H9 (cell line): Measurements from ENCODE around the gene PPARD. TPM values are rescaled to one million over a fixed set of nuclear protein-coding genes. Genes with fewer than 3 reads are reported as not detected.
A peak's percentile ranks its signal among the peaks of the same experiment; 100 is the strongest.

Experiments used
- DNase-seq: peaks from one replicate; pipeline ENCODE4 v3.0.0-alpha.2; 2017
- H2AFZ ChIP-seq: one replicate; pipeline ENCODE4 v1.6.1; 2013; ENCODE audit warnings: mild to moderate bottlenecking, low read length, control low read depth, moderate library complexity
- H2AK5ac ChIP-seq: 2 replicates; pipeline ENCODE4 v1.6.1; 2013; ENCODE audit warnings: low read length, control low read depth, mixed read lengths; ENCODE audit not compliant: insufficient read length
- H2BK120ac ChIP-seq: one replicate; pipeline ENCODE4 v1.6.1; 2013; ENCODE audit warnings: low read depth, mild to moderate bottlenecking, low read length, control low read depth, inconsistent platforms; ENCODE audit not compliant: poor library complexity, severe bottlenecking
- H2BK12ac ChIP-seq: 2 replicates; pipeline ENCODE4 v1.6.1; 2013; ENCODE audit warnings: low read length, control low read depth, mixed read lengths, low read depth; ENCODE audit not compliant: insufficient read length
- H2BK15ac ChIP-seq: 2 replicates; pipeline ENCODE4 v1.6.1; 2013; ENCODE audit warnings: low read depth, low read length, control low read depth
- H2BK20ac ChIP-seq: one replicate; pipeline ENCODE4 v1.6.1; 2013; ENCODE audit warnings: low read depth, mild to moderate bottlenecking, low read length, control low read depth, inconsistent platforms; ENCODE audit not compliant: poor library complexity, severe bottlenecking
- H2BK5ac ChIP-seq: 2 replicates; pipeline ENCODE4 v1.6.1; 2013; ENCODE audit warnings: low read length, control low read depth, mixed read lengths; ENCODE audit not compliant: insufficient read length
- H3K14ac ChIP-seq: 2 replicates; pipeline ENCODE4 v1.6.1; 2013; ENCODE audit warnings: low read length, control low read depth; ENCODE audit not compliant: insufficient read depth
- H3K18ac ChIP-seq: 2 replicates; pipeline ENCODE4 v1.6.1; 2013; ENCODE audit warnings: low read depth, mild to moderate bottlenecking, mixed read lengths, low read length, control low read depth; ENCODE audit not compliant: insufficient read length
- H3K23ac ChIP-seq: 2 replicates; pipeline ENCODE4 v1.6.1; 2013; ENCODE audit warnings: low read length, control low read depth, mixed read lengths, low read depth; ENCODE audit not compliant: insufficient read length
- H3K23me2 ChIP-seq: 2 replicates; pipeline ENCODE4 v1.6.1; 2013; ENCODE audit warnings: low read depth, mild to moderate bottlenecking, mixed read lengths, low read length, control low read depth; ENCODE audit not compliant: insufficient read length, poor library complexity, severe bottlenecking
- H3K27ac ChIP-seq: 2 replicates; pipeline ENCODE4 v1.5.1; 2013; ENCODE audit warnings: low read length, control low read depth, mixed read lengths, low read depth; ENCODE audit not compliant: insufficient read length
- H3K27me3 ChIP-seq: 2 replicates; pipeline ENCODE4 v1.6.1; 2013; ENCODE audit warnings: low read length, control low read depth, inconsistent platforms; ENCODE audit not compliant: insufficient read depth
- H3K4ac ChIP-seq: 2 replicates; pipeline ENCODE4 v1.6.1; 2013; ENCODE audit warnings: low read depth, mild to moderate bottlenecking, control low read depth, inconsistent platforms, low read length, moderate library complexity
- H3K4me1 ChIP-seq: 2 replicates; pipeline ENCODE4 v1.6.1; 2013; ENCODE audit warnings: low read length, control low read depth, inconsistent platforms; ENCODE audit not compliant: insufficient read depth
- H3K4me2 ChIP-seq: 2 replicates; pipeline ENCODE4 v1.6.1; 2013; ENCODE audit warnings: low read length, control low read depth, mixed read lengths; ENCODE audit not compliant: insufficient read length, insufficient read depth
- H3K56ac ChIP-seq: 2 replicates; pipeline ENCODE4 v1.6.1; 2013; ENCODE audit warnings: low read depth, mild to moderate bottlenecking, mixed read lengths, low read length, control low read depth; ENCODE audit not compliant: insufficient read length
- H3K79me1 ChIP-seq: 2 replicates; pipeline ENCODE4 v1.6.1; 2013; ENCODE audit warnings: low read depth, mild to moderate bottlenecking, moderate library complexity, low read length, control low read depth, inconsistent platforms; ENCODE audit not compliant: insufficient read depth, poor library complexity, severe bottlenecking
- H3K79me2 ChIP-seq: 2 replicates; pipeline ENCODE4 v1.6.1; 2013; ENCODE audit warnings: low read length, control low read depth, inconsistent platforms; ENCODE audit not compliant: insufficient read depth
- H3K9ac ChIP-seq: 2 replicates; pipeline ENCODE4 v1.6.1; 2013; ENCODE audit warnings: low read length, control low read depth, mixed read lengths; ENCODE audit not compliant: insufficient read length; ENCODE audit errors: extremely low read depth
- H3K9me3 ChIP-seq: one replicate; pipeline ENCODE4 v1.6.1; 2013; ENCODE audit warnings: low read depth, low read length, inconsistent platforms; ENCODE audit not compliant: control insufficient read depth
- H3T11ph ChIP-seq: one replicate; pipeline ENCODE4 v1.6.1; 2013; ENCODE audit warnings: mild to moderate bottlenecking, low read length, control low read depth, inconsistent platforms
- H4K20me1 ChIP-seq: one replicate; pipeline ENCODE4 v1.6.1; 2013; ENCODE audit not compliant: control insufficient read depth, insufficient read length, insufficient read depth
- H4K5ac ChIP-seq: 2 replicates; pipeline ENCODE4 v1.6.1; 2013; ENCODE audit warnings: low read depth, mild to moderate bottlenecking, mixed read lengths, low read length, control low read depth; ENCODE audit not compliant: insufficient read length
- H4K8ac ChIP-seq: replicated peaks from 2 replicates; pipeline ENCODE4 v1.6.1; 2013; ENCODE audit warnings: low read length, control low read depth, mixed read lengths, low read depth; ENCODE audit not compliant: insufficient read length
- H4K91ac ChIP-seq: 2 replicates; pipeline ENCODE4 v1.6.1; 2013; ENCODE audit warnings: low read depth, mild to moderate bottlenecking, moderate library complexity, mixed read lengths, low read length, control low read depth; ENCODE audit not compliant: insufficient read length
- H3K27ac Mint-ChIP-seq, 3 experiments: 2 replicates in 2 of 3; 3 replicates in 1 of 3; pipeline ENCODE4 v1.8.0; 2020 to 2021; ENCODE audit warnings: mixed read lengths in 3 of 3, mild to moderate bottlenecking in 1 of 3, moderate library complexity in 1 of 3
- H3K27me3 Mint-ChIP-seq: 2 replicates; pipeline ENCODE4 v1.8.0; 2021; ENCODE audit warnings: low read depth, mild to moderate bottlenecking, moderate library complexity, mixed read lengths
- H3K36me3 Mint-ChIP-seq, 3 experiments: 2 replicates in 2 of 3; 3 replicates in 1 of 3; pipeline ENCODE4 v1.8.0; 2020 to 2021; ENCODE audit warnings: low read depth in 3 of 3, mixed read lengths in 3 of 3; ENCODE audit not compliant: insufficient read depth in 1 of 3
- H3K4me1 Mint-ChIP-seq, 2 experiments: 2 replicates each; pipeline ENCODE4 v1.8.0; 2020; ENCODE audit warnings: mixed read lengths in 2 of 2
- H3K4me3 Mint-ChIP-seq, 2 experiments: 2 replicates in 1 of 2; 3 replicates in 1 of 2; pipeline ENCODE4 v1.8.0; 2020 to 2021; ENCODE audit warnings: mild to moderate bottlenecking in 2 of 2, mixed read lengths in 2 of 2, moderate library complexity in 1 of 2
- H3K9me3 Mint-ChIP-seq, 2 experiments: 2 replicates in 1 of 2; 3 replicates in 1 of 2; pipeline ENCODE4 v1.8.0; 2020; ENCODE audit warnings: mild to moderate bottlenecking in 2 of 2, mixed read lengths in 2 of 2, moderate library complexity in 1 of 2
- WGBS: extraction: QIAGEN DNeasy Blood & Tissue Kit; methylation state at CpG from one replicate; pipeline ENCODE4 v1.1.7; 2013; ENCODE audit warnings: missing lambda C conversion rate, low lambda C conversion rate, mixed read lengths; ENCODE audit not compliant: insufficient read length; ENCODE audit errors: extremely low coverage; 5-methylcytosine and 5-hydroxymethylcytosine counted together
- total RNA-seq: library from RNA; stranded (reverse); gene quantifications from 2 replicates; pipeline ENCODE4 v1.2.1, GENCODE V29; 2021
- TF ChIP-seq, protein P1 (sequence below): fragments of 200-600 bp; sonication (generic); conservative IDR thresholded peaks from 3 replicates; pipeline ENCODE4 v1.8.0; 2021; ENCODE audit warnings: antibody characterized with exemption, mild to moderate bottlenecking

The PPARD gene
- total RNA-seq, 1 experiment from 2014 or later = 11.7 TPM

DNA sequence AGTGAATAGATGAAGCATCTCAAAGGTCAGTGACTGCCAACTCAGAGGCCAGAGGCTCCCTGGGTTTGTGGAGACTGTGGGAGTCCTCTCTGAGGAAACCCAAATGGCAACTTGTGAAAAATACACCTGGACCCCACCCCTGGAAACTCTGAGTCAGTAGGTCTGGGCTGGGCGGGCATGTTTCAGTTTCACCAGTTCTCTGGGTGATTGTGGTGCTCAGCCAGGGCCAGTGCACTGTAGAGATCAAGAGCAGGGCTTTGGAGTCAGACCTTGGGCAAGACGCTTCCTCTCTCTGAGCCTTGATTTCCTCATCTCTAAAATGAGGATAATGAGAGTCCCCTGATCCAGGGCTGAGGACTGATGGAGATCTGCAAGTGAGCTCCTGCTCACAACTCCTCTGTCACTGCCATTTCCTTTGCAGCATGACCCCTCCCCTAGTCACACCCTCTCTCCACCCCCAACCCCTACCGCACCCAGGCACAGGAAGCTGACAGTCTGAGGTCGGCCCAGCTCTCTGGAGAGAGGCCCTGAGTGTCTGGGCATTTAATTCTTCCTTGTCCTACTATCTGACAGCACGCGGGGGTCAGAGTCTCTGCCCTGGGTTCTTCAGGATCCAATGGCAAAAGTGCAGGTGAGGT, 39.6 kb upstream of the PPARD start:
- Mint-ChIP-seq H3K27me3 (no peaks in the 10 kb centered on the region; the same call in 1 of the 2 replicates), H3K36me3 (no peaks in the 10 kb centered on the region), H3K27ac (peak overlapping the region; percentile 53 to 87 (median 57); a peak in 4 of 7 replicates), H3K9me3 (no peaks in the 10 kb centered on the region), H3K4me1 (peaks cover 20% of the 10 kb centered on the region in 2 experiments), H3K4me3 (peak overlapping the region in 1 of 2 experiments; percentile 47; a peak in 1 of 5 replicates)
- Histone ChIP-seq H3K56ac (no peak overlapping the region), H2BK5ac (no peak overlapping the region), H3K4ac (no peak overlapping the region), H2BK20ac (no peak overlapping the region), H4K5ac (no peak overlapping the region), H3K9me3 (no peaks in the 10 kb centered on the region), H4K8ac (no peak overlapping the region), H3K18ac (no peak overlapping the region), H3K4me1 (peaks cover 2% of the 10 kb centered on the region; the same call in 1 of the 2 replicates), H4K20me1 (no peaks in the 10 kb centered on the region), H3K23me2 (no peaks in the 10 kb centered on the region), H3K27ac (no peak overlapping the region), H3K23ac (no peak overlapping the region), H2AFZ (no peak overlapping the region), H2BK15ac (no peak overlapping the region), H3K14ac (no peak overlapping the region), H3K79me1 (no peaks in the 10 kb centered on the region), H3K9ac (no peak overlapping the region), H2AK5ac (no peak overlapping the region), H3T11ph (no peak overlapping the region), H3K27me3 (no peaks in the 10 kb centered on the region), H3K79me2 (no peaks in the 10 kb centered on the region), H3K4me2 (peak overlapping the region; percentile 3), H2BK12ac (no peak overlapping the region), H2BK120ac (no peak overlapping the region), H4K91ac (no peak overlapping the region)
- TF ChIP-seq, protein P1, sequence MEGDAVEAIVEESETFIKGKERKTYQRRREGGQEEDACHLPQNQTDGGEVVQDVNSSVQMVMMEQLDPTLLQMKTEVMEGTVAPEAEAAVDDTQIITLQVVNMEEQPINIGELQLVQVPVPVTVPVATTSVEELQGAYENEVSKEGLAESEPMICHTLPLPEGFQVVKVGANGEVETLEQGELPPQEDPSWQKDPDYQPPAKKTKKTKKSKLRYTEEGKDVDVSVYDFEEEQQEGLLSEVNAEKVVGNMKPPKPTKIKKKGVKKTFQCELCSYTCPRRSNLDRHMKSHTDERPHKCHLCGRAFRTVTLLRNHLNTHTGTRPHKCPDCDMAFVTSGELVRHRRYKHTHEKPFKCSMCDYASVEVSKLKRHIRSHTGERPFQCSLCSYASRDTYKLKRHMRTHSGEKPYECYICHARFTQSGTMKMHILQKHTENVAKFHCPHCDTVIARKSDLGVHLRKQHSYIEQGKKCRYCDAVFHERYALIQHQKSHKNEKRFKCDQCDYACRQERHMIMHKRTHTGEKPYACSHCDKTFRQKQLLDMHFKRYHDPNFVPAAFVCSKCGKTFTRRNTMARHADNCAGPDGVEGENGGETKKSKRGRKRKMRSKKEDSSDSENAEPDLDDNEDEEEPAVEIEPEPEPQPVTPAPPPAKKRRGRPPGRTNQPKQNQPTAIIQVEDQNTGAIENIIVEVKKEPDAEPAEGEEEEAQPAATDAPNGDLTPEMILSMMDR = no peak
- DNase-seq = peak; percentile 80
- no CpG with 5 or more reads among the region's 6 CpGs for WGBS
